Effector CD8-positive, alpha-beta T cell (primary cell): Measurements from ENCODE around the gene LPIN1.
A peak's percentile ranks its signal among the peaks of the same experiment; 100 is the strongest.

ENCODE experiments used
- DNase-seq: peaks from one replicate; lab custom pipeline; 2025; lab: John Stamatoyannopoulos, UW

LPIN1 gene

GRCh38 chr2:11764359-11764758 lies 17.9 kb downstream of the LPIN1 start:
- DNase-seq = no peak

GRCh38 chr2:11764920-11765319 lies 18.5 kb downstream of the LPIN1 start:
- no peak for DNase-seq

GRCh38 chr2:11765501-11765900 lies 19.1 kb downstream of the LPIN1 start:
- DNase-seq = no peak

- no peak for DNase-seq
Observed at GRCh38 chr2:11766016-11766415, 19.6 kb downstream of the LPIN1 start.

GRCh38 chr2:11767779-11768178 lies 21.3 kb downstream of the LPIN1 start:
- no peak for DNase-seq

- no peak for DNase-seq
Observed at GRCh38 chr2:11768946-11769345, 22.5 kb downstream of the LPIN1 start.

GRCh38 chr2:11769516-11769915 lies 23.1 kb downstream of the LPIN1 start:
- DNase-seq = no peak

GRCh38 chr2:11770531-11771188 lies 24.2 kb downstream of the LPIN1 start:
- DNase-seq = no peak

- no peak for DNase-seq
Observed at GRCh38 chr2:11771971-11772615, 25.7 kb downstream of the LPIN1 start.

GRCh38 chr2:11773111-11773510 lies 26.7 kb downstream of the LPIN1 start:
- no peak for DNase-seq

- DNase-seq = no peak
Observed at GRCh38 chr2:11773747-11774525, 27.5 kb downstream of the LPIN1 start.

- no peak for DNase-seq
Observed at GRCh38 chr2:11774600-11774999, 28.2 kb downstream of the LPIN1 start.

- DNase-seq = no peak
Observed at GRCh38 chr2:11775384-11775783, 29.0 kb downstream of the LPIN1 start.

- no peak for DNase-seq
Observed at GRCh38 chr2:11777066-11777782, 30.8 kb downstream of the LPIN1 start.

- no peak for DNase-seq
Observed at GRCh38 chr2:11777886-11778415, 31.5 kb downstream of the LPIN1 start.

- no peak for DNase-seq
Observed at GRCh38 chr2:11778416-11778815, 32.0 kb downstream of the LPIN1 start.

- DNase-seq = peak; percentile 79
Observed at GRCh38 chr2:11778923-11779757, 32.7 kb downstream of the LPIN1 start.

- DNase-seq = no peak
Observed at GRCh38 chr2:11781602-11782001, 35.2 kb downstream of the LPIN1 start.

GRCh38 chr2:11784280-11784679 lies 37.8 kb downstream of the LPIN1 start:
- no peak for DNase-seq

GRCh38 chr2:11784747-11785610 lies 38.5 kb downstream of the LPIN1 start:
- DNase-seq = peak; percentile 21
